ENCODE measurements around the gene SLC30A2. TPM values are rescaled to one million over a fixed set of nuclear protein-coding genes. Genes with fewer than 3 reads are reported as not detected.

Gene SLC30A2
- total RNA-seq, 1 experiment from 2014 or later = 0.07 TPM

- no peak for DNase-seq
Measured at GRCh38 chr1:26038904-26039303, 7.0 kb downstream of the SLC30A2 start.

GRCh38 chr1:26038477-26038876 lies 7.4 kb downstream of the SLC30A2 start:
- Histone ChIP-seq H3K27me3 (ENCODE audit: low read length) (no peaks in the 10 kb centered on the region), H3F3A (ENCODE audit: low read length, unreplicated experiment) (no peaks in the 10 kb centered on the region), H3K4me2 (ENCODE audit: low read length) (no peak overlapping the region), H3K4me1 (ENCODE audit: insufficient read depth, low read length) (peaks cover 14% of the 10 kb centered on the region), H2AFZ (ENCODE audit: low read length) (no peak overlapping the region), H3K27ac (ENCODE audit: low read length) (no peak overlapping the region), H3K4me3 (ENCODE audit: low read length) (no peak overlapping the region), H4K20me1 (ENCODE audit: low read length) (no peaks in the 10 kb centered on the region), H3K79me2 (ENCODE audit: low read length) (no peaks in the 10 kb centered on the region), H3K9me3 (ENCODE audit: low read length) (no peaks in the 10 kb centered on the region), H3K9me2 (replicated peaks; ENCODE audit: low read length) (no peaks in the 10 kb centered on the region), H3K9ac (ENCODE audit: low read length) (no peak overlapping the region), H3K36me3 (ENCODE audit: low read depth, low read length) (no peaks in the 10 kb centered on the region)
- ATAC-seq (no peak), DNase-seq (peak; percentile 35)
- no TSS peak for BruUV-seq (replicated peaks)
- POLR2A ChIA-PET (ENCODE audit: unreplicated experiment) = no interaction called here
- CTCF ChIA-PET = no interaction called here
- TF ChIP-seq CTCF (conservative IDR thresholded peaks at IDR 0.05; ENCODE audit: low read depth, low read length) = no peak
- no peak for TF ChIP-seq EZH2 (IDR thresholded peaks at IDR 0.05; ENCODE audit: low read length, unreplicated experiment)
- TF ChIP-seq EZH2phosphoT487 (IDR thresholded peaks at IDR 0.05; ENCODE audit: borderline replicate concordance, low read length) = no peak
- intact Hi-C loops (cut with micrococcal nuclease) = no loop called here

More at GRCh38 chr1:26038904-26039303, 7.0 kb downstream of the SLC30A2 start:
- Histone ChIP-seq H3F3A (ENCODE audit: low read length, unreplicated experiment) (no peaks in the 10 kb centered on the region), H3K9me3 (ENCODE audit: low read length) (no peaks in the 10 kb centered on the region), H3K27ac (ENCODE audit: low read length) (no peak overlapping the region), H3K27me3 (ENCODE audit: low read length) (no peaks in the 10 kb centered on the region), H4K20me1 (ENCODE audit: low read length) (no peaks in the 10 kb centered on the region), H3K9me2 (replicated peaks; ENCODE audit: low read length) (no peaks in the 10 kb centered on the region), H3K4me1 (ENCODE audit: insufficient read depth, low read length) (peaks cover 14% of the 10 kb centered on the region), H3K4me3 (ENCODE audit: low read length) (no peak overlapping the region), H3K36me3 (ENCODE audit: low read depth, low read length) (no peaks in the 10 kb centered on the region), H2AFZ (ENCODE audit: low read length) (no peak overlapping the region), H3K79me2 (ENCODE audit: low read length) (no peaks in the 10 kb centered on the region), H3K9ac (ENCODE audit: low read length) (no peak overlapping the region), H3K4me2 (ENCODE audit: low read length) (no peak overlapping the region)
- ATAC-seq = no peak
- no peak for TF ChIP-seq CTCF (conservative IDR thresholded peaks at IDR 0.05; ENCODE audit: low read depth, low read length)
- no peak for TF ChIP-seq EZH2 (IDR thresholded peaks at IDR 0.05; ENCODE audit: low read length, unreplicated experiment)
- TF ChIP-seq EZH2phosphoT487 (IDR thresholded peaks at IDR 0.05; ENCODE audit: borderline replicate concordance, low read length) = no peak
- POLR2A ChIA-PET (ENCODE audit: unreplicated experiment) = no interaction called here
- CTCF ChIA-PET = no interaction called here
- BruUV-seq (replicated peaks) = no TSS peak
- intact Hi-C loops (cut with micrococcal nuclease) = no loop called here

- ATAC-seq = no peak
- Histone ChIP-seq H3K9me2 (replicated peaks; ENCODE audit: low read length) (no peaks in the 10 kb centered on the region), H3K79me2 (ENCODE audit: low read length) (no peaks in the 10 kb centered on the region), H3K9me3 (ENCODE audit: low read length) (no peaks in the 10 kb centered on the region), H3F3A (ENCODE audit: low read length, unreplicated experiment) (no peaks in the 10 kb centered on the region), H3K4me1 (ENCODE audit: insufficient read depth, low read length) (peaks cover 14% of the 10 kb centered on the region), H3K4me2 (ENCODE audit: low read length) (no peak overlapping the region), H3K27ac (ENCODE audit: low read length) (no peak overlapping the region), H4K20me1 (ENCODE audit: low read length) (no peaks in the 10 kb centered on the region), H3K36me3 (ENCODE audit: low read depth, low read length) (no peaks in the 10 kb centered on the region), H3K27me3 (ENCODE audit: low read length) (no peaks in the 10 kb centered on the region), H3K9ac (ENCODE audit: low read length) (no peak overlapping the region), H3K4me3 (ENCODE audit: low read length) (no peak overlapping the region), H2AFZ (ENCODE audit: low read length) (no peak overlapping the region)
- CTCF ChIA-PET = no interaction called here
- BruUV-seq (replicated peaks) = no TSS peak
- TF ChIP-seq CTCF (conservative IDR thresholded peaks at IDR 0.05; ENCODE audit: low read depth, low read length) = no peak
- no peak for TF ChIP-seq EZH2 (IDR thresholded peaks at IDR 0.05; ENCODE audit: low read length, unreplicated experiment)
- TF ChIP-seq EZH2phosphoT487 (IDR thresholded peaks at IDR 0.05; ENCODE audit: borderline replicate concordance, low read length) = no peak
- POLR2A ChIA-PET (ENCODE audit: unreplicated experiment) = no interaction called here
- intact Hi-C loops (cut with micrococcal nuclease) = no loop called here
- no peak for DNase-seq
Measured at GRCh38 chr1:26037904-26038303, 8.0 kb downstream of the SLC30A2 start.

All from PC-3 (cell line).